ENCODE data around the gene TMEM126A.
"Not testable (repeated sequence)": the region's sequence is repeated elsewhere in the genome, so short reads cannot be mapped to it uniquely, and the experiment has no call there.

TMEM126A gene

DNA sequence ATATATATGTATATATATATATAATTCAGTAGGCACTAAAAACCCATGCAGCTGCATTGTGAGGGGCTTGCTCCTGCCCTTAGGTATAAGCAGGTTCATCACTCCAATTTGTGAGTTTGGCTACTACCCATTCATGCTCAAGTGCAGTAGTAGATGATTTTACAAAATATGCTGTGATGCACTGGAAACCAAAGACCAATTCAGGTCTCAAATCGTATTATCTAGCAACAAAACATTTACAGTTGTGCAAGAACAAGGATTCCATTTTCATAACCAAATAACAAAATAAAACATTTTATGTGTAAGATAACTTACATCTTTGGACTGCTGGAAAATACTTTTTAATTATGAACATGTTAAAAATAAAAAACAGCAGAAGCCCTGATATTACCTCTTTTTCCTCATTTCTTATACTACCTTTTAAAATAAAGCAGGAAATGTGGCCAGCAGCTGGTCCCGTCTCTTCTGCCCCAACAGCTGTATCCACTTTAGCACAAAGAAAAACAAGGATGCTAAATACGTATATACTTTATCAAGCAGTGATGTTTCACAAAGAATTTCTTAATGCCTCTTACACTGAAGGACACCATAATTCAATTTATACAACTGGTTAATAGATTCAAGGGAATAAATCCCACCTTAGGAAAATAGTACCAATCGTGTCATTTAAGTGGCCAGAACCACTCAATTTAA lies 14.4 kb downstream of the TMEM126A start:
- DNase-seq: no peak

DNA sequence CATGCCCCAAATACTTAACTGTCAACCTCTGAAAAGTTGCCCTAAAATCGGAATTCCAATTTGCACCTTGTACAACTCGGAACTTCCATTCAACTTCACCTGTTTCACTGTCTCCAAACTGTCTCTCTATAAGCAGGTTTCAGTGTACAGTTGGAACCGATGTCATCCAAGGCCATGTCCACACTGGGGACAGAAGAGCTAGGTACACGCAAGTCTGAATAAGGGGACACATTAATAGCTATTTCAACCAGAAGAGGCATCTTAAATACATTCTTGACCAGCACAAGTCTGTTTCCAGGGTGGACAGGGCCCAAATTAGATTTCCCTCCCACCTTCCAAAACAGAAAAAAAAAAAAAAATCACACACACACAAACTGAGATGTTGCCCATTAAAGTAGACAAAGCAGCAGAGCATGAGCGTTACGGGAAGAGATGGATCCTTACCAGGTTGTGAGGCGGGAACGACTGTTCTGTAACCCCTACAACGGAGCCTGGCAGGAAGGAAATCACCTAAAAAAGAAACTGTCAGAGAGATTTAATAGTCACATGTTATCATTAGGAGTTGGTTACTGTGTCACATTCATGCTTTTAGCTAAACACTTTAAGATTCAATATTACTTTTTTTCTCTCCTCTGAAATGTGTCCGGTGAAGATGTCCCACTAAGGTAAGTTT lies 15.4 kb downstream of the TMEM126A start:
- DNase-seq: no peak

DNA sequence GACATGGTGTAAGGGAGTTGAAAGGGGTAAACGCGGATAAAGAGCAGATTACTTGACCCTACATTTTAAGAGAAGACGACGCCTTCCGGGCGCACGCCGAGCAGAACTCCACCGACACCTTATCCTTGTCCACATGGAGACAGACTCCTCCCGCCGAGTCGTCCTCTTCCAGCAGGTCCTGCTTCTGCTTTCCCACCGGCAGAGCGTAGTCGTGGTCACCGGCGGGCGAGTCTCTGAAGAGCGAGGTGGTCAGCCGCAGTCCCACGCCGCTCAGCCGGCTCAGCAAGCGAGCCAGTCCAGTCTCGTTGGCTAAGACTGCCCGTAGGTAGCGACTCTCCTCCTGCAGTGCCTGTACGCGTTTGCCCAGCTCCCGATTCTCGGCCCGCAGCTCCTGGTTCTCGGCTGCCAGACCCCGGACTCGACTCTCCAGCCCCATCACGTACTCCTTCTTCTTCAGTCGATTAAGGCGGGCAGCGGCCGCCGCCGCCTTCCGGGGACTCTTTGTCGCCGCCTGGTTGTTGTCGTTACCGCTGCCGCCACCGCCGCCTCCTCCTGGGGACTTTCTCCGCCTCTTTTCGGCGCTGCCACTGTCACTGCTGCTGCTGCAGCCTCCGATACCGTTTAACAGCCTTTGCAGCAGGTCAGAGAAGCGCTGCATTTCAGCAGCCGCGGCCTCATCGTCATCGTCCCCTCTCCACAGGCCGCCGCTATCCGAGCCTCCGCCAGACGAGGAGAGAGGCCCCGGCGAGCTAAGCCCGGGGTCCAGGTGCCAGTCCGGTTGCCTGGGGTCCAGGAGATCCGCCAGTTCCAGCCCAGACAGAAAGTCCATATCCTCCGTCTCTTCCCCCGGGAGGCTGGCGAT lies 16.2 kb downstream of the TMEM126A start:
- DNase-seq: peak; percentile 38

DNA sequence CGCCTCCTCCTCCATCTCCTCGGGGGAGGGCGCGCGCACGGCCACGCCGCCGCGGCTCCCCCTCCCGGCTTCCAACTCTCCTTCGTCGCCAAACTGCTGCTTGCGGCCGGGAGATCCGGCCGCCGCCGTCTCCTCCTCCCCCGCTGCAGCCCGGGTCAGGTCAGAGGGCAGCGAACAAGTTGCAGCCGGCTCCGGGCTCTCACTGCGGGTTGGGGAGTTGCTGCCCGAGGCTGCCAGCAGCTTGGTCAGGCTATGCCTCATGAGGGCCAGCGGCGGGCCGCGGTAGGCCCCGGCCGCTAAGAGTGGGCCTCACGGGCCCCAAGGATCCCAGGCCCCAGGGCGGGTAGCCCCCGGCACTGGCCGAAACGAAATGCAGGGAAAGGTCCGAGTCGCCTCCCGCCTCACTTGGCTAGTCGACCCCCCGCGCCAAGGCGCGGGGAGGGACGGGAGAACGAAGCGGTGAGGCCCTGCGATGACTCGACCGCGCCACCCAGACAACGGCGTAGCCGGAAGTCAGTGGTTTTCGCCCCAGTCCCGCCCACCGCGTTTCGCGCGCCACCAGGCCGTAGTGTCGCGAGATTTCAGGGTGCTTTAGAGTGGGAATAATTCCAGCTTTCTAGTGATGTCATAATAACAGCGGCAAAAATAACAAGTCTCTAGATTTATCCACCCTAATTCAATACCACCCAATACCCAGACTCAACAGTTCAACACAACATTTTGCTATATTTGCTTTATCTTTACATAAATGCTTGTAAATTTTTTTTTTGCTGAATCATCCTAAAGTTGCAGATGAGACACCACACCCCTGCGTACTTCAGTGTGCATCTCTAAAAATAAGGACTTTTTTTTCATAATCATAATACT lies 17.1 kb downstream of the TMEM126A start, which contains the start of gene CREBZF:
TSS of gene CREBZF (minus strand) at position 515 of the 867 bp plus-strand sequence. CDS start at position 261, 254 bp downstream.
- peak; percentile 96 for DNase-seq

DNA sequence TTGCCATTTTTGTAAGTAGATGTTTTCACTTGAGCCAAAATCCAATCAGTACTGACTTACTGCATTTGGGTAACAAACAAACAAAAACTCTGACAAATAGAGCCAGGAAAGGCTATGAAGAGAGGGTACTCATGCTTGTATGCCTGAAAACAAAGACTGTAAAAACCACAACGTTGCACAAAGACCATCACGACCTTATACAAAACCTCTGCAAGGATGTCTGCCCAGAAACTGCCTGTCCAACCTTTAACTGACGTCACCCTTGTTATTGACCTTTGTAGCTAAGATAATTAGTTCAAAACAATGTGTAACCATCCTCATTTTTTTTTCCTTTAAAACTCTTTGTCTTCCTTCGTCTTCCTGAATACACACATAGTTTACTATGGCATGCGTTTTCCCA lies 18.0 kb downstream of the TMEM126A start:
- DNase-seq: no peak

DNA sequence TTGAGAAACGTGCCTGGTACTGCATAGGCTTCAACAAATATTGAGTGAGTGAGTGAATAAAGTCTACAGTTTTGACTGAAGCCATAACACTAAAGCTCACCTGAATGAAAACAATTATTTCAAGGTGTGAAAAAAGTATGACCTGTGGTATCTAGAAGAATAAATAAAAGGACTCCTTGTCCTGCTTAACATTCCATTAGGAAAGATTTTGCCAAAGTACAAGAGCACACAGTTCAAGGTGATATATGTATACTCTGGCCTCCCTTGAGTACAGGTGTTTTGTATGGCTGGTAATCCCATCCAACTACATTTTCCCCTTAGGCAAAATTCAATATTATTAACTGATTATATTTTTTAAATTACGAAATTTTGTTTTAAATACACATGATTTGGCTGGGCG lies 18.9 kb downstream of the TMEM126A start:
- DNase-seq: no peak

DNA sequence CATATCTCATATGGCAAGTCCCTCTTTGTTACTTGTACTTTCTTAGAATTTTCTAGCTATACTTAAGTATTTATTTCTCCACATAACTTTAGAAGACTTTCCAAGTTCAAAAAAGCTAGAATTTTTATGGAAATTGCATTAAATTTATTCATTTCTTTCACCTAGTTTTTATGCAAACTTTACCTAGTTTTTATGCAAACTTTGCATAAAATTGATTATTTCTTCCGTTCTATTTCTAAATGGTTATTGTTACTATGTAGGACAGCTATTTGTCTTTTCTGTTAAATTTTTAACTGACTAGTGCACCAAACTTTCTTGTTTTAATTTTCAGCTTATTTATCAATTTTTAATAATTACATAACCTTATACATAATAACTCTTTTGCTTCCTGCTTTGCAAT lies 20.4 kb downstream of the TMEM126A start:
- DNase-seq: no peak

DNA sequence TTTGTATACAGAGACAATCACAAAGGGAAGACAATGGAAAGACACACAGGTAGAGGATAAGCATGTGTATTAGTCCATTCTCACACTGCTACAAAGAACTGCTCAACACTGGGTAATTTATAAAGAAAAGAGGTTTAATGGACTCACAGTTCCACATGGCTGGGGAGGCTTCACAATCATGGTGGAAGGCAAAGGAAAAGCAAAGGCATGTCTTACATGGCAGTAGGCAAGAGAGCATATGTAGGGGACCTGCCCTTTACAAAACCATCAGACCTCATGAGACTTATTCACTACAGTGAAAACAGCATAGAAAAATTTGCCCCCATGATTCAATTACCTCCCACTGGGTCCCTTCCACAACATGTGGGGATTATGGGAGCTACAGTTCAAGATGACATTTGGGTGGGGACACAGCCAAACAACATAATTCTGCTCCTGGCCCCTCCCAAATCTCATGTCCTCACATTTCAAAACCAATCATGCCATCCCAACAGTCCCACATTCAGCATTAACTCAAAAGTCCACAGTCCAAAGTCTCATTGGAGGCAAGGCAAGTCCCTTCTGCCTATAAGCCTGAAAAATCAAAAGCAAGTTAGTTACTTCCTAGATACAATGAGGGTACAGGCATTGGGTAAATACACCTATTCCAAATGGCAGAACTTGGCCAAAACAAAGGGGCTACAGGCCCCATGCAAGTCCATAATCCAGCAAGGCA lies 23.3 kb downstream of the TMEM126A start:
- not testable (repeated sequence) for DNase-seq

DNA sequence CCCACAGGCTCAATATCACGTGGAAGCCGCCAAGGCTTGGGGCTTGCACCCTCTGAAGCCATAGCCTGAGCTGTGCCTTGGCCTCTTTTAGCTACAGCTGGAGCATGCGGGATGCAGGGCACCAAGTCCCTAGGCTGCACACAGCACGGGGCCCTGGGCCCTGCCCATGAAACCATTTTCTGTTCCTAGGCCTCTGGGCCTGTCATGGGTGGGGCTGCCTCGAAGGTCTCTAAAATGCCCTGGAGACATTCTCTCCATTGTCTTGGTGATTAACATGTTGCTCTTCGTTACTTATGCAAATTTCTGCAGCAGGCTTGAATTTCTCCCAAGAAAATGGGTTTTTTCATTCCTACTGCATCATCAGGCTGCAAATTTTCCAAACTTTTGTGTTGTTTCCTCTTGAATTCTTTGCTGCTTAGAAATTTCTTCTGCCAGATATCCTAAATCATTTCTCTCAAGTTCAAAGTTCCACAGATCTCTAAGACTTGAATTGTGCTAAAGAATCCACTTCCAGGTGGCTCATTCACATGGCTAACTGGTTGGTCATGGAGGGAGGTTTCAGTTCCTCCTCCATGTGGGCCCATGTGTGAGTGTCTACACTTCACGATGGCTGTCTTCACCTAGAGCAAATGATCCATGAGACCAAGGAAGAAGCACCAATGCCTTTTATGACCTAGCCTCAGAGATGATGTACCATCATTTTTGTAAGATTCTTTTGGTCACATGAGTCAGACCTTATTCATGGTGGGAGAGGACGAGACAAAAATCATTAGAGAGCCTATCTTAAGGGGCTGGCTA lies 24.5 kb downstream of the TMEM126A start:
- peak; percentile 65 for DNase-seq

DNA sequence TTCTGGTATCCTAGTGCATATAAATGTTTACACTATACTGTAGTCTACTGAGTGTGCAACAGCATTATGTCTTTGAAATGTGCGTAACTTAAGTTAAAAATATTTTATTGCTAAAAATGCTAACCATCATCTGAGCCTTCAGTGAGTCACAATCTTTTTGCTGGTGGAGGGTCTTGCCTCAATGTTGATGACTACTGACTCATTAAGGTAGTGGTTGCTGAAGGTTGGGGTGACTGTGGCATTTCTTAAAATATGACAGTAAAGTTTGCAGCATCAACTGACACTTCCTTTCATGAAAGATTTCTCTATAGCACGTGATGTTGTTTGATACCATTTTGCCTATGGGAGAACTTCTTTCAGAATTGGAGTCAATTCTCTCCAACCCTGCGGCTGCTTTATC lies 25.6 kb downstream of the TMEM126A start:
- DNase-seq: peak; percentile 28

DNA sequence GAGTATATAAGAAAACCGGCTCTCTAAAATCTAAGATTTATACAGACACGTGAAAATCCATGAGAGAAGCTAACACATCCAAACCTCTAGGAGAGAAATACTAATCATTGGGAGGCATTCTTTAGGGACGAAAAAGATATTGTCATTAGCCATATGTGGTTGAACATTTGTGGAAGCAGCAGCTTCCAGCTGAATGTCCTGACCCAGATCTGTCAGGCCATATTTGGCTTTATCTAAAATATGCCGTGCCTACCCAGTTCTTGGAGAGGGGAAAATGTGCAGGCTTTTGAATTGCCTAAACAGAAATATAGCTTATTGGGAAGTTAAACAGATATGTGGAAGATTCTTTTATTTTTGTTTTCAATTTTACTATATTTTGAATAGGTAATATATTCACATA lies 31.8 kb downstream of the TMEM126A start:
- DNase-seq: no peak

DNA sequence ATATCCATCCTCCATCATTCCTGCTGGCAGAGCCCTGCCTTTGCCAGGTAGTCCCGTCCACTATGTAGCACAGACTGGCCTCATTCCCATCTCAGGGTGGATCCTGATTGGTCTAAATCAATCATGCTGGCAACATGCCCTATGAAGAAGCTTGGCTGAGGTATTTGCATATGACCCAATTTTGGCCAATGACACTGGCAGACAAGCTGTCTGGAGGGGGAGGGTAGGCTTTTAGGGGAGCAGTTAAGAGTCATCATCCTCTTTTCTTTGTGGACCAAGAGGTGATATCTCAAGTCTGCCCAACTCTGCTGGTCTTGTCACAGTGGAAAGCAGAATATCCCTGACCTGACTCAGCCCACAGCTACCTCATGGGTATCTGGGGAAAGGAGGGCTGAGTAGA lies 33.1 kb downstream of the TMEM126A start:
- no peak for DNase-seq

DNA sequence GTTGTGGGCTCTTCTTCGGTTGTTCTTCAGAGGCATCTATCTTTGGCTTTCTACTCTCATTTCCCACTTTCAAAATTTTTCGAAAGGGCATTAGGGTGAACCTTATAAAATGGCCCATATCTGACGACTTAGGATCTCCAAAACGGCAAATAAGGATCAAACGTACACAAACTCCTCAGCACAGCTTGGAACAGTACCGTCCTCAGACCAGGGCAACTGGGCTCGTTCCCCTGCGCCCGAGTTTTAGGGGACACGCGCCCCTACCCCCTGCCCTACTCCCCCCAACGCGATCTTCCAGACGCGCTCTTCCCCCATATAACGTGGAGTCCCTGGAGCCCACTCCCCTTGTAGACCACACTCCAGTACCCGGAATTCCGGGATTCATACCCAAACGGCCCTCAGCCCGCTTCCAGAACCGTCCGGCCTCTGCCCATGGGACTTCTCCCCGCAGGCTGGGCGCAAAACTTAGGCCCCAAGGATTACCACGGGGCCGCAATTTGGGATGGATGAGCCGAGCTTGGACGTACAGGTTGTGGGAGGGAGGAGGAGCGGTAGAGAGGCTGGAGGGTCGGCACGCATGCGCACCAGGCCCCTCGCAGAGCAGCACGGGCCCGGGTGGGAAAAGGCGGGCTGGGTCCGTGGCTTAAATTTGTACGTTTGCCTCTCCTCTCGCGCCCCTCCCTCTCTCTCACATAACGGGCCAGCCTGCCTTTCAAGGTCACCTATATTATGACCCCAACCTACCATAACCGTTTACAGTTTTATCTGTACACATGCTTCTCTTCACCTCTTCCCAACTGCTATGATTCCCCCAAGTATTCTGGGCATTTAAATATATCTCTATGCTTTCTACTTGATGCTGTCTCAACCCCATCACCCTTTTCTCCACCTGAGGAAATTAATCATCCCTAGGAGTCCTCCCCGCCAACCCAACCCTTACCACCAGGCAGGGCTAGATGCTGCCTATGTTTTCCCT lies 34.9 kb downstream of the TMEM126A start:
- DNase-seq: peak; percentile 60

DNA sequence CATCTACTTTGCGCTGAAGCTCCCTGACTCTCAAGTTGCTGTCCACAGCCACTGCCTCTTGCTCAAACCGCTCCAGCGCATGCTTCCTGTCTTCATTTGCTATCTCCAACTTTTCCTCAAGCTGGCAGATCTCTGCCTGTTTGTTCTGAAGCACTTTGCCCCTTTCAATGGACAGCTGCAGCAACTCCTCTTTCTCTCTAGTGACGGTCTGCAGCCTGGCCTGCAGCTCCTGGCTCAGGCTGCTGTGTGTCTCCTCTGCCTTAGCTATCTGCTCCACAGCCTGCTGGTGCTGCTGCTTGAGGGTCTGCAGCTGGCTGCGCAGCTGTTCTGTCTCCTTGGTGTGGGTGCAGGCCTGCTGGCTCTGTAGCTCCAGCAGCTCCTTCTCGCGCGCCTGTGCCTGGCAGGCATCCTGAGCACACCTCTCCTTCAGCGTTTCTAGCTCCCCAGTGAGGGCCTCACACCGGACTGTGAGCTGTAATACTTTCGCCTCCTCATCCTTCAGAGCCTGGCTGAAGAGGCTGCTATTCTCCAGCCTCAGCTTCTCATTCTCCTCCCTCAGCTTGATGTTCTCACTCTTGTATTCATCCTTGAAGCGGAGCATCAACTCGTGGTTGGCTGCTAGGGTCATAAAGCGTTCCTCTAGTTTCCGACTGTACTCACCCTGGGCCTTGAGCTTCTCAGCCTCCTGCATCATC lies 37.5 kb downstream of the TMEM126A start:
- no peak for DNase-seq

DNA sequence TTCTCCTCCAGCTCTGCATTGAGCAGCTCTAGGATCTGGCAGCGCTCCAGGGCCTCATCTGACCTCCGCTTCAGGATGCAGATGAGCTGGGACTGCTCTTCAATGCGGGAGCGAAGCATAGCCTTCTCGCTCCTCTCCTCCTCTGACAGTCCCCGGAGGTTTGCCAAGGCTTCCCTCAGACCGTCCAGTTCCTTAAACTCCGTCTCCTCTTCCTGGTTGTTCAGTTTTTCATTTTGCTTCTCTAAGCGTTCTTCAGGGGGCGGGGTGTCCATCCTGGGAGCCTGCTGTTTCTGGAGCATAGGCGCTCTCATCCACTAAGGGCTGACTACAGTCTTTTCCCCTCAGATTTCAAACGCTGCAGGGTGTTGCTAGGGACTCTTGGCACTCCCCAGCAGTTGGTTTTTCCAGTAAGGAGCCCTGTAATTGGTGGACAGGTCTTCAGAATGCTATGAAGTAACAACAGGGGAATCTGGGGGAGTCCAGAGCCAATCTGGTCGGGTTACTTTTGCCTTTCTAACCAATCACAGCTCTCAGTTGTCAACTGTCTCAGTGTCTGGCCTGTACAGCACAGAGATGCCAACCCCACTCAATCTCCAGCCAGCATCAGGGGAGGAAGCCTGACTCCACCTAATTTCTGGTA lies 38.2 kb downstream of the TMEM126A start, which contains the start of gene CCDC89:
TSS of gene CCDC89 (minus strand) at position 376 of the 640 bp plus-strand sequence. CDS start at position 311, 65 bp downstream.
- DNase-seq: peak; percentile 88

DNA sequence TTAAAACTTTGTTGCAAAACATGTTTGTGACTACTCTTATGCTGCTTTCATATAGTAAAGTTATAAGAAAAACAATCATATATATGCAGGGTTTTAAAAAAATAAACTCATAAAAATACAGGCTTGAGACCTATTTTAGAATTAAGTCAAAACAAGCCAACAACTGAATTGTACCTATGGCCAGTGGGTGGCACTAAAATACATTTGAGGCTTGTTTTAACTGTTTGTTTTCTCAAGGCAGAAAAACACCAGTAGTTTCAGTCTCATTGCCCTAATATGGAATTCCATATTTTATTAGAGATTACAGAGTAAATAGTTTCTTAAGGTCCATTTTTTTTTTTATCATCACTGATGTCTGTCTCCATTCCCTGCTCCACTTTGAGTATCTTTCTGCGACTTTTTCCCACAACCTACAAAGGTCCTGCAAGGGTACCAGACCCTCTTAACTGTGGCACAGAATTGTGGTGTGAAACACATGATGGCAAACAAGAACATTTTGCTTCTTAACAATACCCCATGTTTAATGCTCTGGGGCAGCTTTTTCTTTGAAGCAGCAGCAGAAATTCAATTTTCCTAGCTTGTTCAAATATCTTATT lies 46.7 kb downstream of the TMEM126A start:
- peak; percentile 62 for DNase-seq

DNA sequence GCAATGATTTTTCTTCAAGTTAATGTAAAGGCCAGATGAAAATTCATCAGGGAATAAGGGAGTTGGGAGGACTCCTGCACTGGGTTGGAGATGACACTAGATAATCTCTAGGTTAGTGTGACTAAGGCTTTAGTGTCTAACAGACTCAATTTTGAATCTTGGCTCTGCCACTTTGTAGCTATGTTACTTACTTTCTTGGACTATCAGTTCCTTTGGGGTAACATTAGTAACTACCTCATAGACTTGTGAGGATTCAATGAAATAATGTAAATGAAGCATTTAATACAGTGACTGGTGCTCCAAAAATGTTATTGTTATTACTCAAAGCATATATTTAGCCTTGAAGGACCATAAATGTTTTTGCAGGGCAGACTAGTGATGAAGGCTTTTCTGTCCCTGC lies 47.8 kb downstream of the TMEM126A start:
- DNase-seq: no peak

DNA sequence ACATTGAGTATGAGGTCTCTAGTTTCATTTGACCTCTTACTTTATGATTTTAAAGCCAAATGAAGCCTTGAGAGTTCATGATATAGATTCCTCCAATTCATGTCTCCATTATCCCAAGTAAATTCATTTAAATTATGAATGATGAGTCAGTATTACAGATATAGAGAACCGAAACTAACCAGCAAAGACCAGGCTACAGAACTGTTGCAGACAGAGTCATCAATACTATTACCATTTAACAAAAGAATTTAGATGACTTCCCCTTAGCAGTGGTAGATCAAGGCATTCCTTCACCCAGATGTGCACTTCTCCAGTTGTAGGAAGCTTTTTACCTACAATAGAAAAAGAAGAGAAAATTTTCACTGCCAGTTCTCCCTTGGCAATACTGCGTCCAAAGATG lies 50.0 kb downstream of the TMEM126A start:
- no peak for DNase-seq
